AG09309 (cell line): ENCODE results near the gene PNPLA7.

Source experiments
- DNase-seq: peaks from one replicate; pipeline ENCODE4 v3.0.0-alpha.2; 2010; ENCODE audit warnings: low read depth
- H3K4me3 ChIP-seq: 2 replicates; pipeline ENCODE4 v1.5.1; 2011; ENCODE audit warnings: mild to moderate bottlenecking, low read depth, low read length, moderate library complexity; ENCODE audit not compliant: control insufficient read depth
- CTCF ChIP-seq: IDR thresholded peaks from 2 replicates; pipeline ENCODE4 v1.5.1; 2011; ENCODE audit warnings: mild to moderate bottlenecking, low read depth, low read length, inconsistent platforms; ENCODE audit not compliant: insufficient read depth, control insufficient read depth; ENCODE audit errors: missing control alignments

Gene PNPLA7

GRCh38 chr9:137422604-137423513 is 127.3 kb downstream of the PNPLA7 start, which contains the start of the genes EXD3 and NOXA1:
Gene EXD3 (minus strand): TSS chr9:137423162. CDS start chr9:137395357, 27,805 bp downstream.
Gene NOXA1 (plus strand): TSS chr9:137423393. CDS start chr9:137423530, 137 bp downstream.
- peak within 1 kb of the TSS; percentile 52 for H3K4me3 ChIP-seq
- peak; percentile 48 for TF ChIP-seq CTCF
- DNase-seq, result peak; percentile 52

- no peak for TF ChIP-seq CTCF
- peak overlapping the region; percentile 52 for H3K4me3 ChIP-seq
- DNase-seq, result no peak
Observed at GRCh38 chr9:137421838-137422603, 128.2 kb downstream of the PNPLA7 start.

- DNase-seq, result no peak
- peak overlapping the region; percentile 30 for H3K4me3 ChIP-seq
- TF ChIP-seq CTCF, result no peak
Observed at GRCh38 chr9:137417161-137418021, 132.8 kb downstream of the PNPLA7 start.

- no peak overlapping the region for H3K4me3 ChIP-seq
- TF ChIP-seq CTCF, result no peak
- DNase-seq, result no peak
Observed at GRCh38 chr9:137416563-137417151, 133.5 kb downstream of the PNPLA7 start.

GRCh38 chr9:137416006-137416562 is 134.1 kb downstream of the PNPLA7 start:
- TF ChIP-seq CTCF, result no peak
- no peak overlapping the region for H3K4me3 ChIP-seq
- DNase-seq, result no peak
